LoVo (cell line): ENCODE measurements around the gene SUCLG2.

Experiments used
- DNase-seq: peaks from one replicate; pipeline ENCODE4 v3.0.0-alpha.2; 2016; ENCODE audit warnings: low spot score

Gene SUCLG2

GRCh38 chr3:67384016-67384415, 270.4 kb downstream of the SUCLG2 start:
- DNase-seq = no peak

DNA sequence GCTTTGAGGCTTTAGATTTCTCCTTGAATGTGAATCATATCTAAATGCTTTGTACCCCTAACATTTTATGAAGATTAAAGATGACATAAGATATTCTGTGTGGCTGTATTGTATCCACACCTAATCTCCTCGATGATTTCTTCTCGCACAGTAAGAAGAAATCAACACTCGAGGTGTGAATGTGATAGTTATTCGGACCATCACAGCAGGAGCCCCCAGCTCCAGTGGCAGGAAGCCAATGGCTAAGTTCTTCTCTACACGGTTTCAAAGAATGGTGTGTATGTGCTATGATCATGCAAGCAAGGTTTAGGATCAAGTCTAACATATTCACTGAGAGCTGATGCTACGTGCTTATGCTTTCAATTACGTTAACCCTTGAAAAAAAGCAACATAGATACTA, 271.0 kb downstream of the SUCLG2 start:
- DNase-seq = no peak

DNA sequence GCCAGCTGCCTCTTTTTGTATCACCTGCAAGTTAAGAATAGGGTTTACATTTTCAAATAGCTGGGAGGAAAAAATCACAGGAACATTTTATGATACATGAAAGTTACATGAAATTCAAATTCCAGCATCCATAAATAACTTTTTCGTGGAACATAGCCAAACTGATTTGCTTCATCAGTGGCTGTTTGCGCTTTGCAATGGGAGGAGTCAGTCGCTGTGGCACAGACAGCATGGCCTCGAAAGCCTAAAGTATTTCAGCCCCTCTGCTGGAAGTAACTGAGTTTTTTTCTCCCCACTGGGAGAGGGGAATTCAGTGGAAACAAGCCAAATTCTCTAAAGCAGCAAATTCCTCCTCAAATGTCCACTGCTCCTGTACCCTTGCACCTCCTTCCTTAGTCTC, 271.9 kb downstream of the SUCLG2 start:
- no peak for DNase-seq

DNA sequence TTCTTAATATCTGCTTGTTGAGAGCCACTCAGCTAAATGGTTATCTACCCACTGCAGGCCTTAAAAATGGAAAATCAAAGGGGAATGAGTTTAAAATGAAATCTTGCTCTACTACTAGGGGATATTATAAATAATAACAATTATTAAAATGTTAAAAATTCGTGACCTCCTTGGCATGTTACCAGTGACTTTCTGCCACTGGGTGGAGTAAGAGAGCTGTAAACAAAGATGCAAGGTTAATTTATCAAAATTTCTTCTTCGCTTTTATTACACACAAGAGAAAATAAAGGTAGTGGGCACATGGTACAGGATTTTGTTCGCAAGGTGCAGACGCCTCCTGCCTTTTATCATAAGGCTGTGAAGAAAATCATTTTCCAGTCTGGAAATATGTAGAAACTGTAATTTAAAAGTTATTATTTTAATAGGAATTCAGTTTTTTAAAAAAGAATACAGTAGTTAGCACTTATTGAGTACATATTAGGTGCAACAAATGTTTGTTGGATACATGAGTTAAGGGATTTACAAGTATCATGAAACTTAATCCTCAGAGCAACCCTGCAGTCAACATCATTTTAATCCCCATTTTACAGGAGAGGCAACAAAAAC, 272.6 kb downstream of the SUCLG2 start:
- DNase-seq = peak; percentile 5

DNA sequence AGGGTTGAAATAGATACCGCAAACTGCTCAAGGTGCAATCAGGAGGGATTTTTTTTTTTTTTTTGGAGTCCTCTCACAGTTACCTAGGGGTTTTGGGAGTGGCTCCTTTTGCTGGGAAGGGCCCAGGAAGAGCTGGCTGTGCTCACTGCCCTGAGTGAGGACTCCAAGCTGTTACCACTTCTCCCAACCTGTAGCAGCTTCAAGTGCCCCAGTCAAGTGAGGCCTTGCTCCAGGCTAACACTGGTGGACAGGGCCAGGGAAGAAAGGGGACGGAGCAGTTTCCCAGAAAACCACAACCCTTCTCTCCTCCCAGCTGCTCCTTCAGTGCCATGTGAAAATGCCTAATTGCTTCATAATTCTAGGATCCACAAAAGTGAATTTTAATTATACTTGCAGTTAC, 274.3 kb downstream of the SUCLG2 start:
- no peak for DNase-seq

DNA sequence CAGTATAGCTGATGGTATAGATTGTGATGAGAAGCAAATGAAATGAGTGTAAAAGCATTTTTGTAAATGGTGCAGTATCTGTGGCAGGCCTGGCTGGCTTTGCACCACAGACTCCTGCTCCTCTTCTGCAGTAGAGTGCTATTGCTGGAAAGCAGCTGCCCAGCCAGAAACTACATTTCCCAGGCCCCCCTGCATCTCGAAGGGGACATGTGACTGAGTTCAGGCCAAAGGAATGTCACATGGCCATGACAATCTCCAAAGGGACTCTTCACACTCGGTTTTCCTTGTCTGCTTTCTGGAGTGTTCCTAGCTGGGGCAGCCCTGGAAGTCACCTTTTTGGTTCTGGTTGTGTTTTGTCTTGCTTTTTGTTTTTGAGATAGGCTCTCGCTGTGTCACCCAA, 277.1 kb downstream of the SUCLG2 start:
- DNase-seq = no peak

DNA sequence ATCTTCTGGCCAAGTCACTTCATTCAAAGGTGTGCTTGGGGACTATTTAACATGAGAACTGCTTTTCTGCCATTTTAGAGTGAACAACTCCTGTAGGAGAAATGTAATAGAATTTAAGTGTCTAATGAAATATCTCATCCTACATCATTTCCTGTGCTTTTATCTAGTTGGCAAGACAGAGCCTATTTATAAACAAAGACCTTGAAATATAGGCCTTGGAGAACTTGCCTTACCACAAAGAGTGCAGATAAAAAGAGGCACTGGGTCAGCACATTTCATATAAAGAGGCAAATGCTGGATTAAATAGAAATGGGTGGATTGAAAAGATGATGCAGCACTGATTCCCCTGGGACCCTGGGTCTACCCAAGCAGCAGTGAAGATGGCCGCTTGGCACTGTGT, 278.0 kb downstream of the SUCLG2 start:
- no peak for DNase-seq

DNA sequence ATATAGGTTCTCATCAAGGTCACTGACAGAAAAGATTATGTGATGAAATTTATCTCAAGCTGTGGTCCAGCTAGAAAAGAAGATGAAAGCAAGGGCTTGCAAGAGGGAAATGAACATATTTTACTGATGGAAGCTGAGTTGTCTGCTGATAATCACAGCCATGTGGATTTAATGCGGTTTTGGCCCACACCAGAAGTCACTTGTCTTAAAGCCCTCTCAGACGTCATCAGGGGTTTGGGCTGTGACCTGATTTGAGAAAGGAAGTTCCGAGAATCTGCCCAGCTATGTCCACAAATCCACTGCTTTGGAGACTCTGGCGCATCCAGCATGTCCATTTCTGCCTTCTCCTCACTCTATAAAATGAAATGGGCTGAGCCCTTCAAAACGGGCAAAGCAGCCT, 278.4 kb downstream of the SUCLG2 start:
- no peak for DNase-seq

DNA sequence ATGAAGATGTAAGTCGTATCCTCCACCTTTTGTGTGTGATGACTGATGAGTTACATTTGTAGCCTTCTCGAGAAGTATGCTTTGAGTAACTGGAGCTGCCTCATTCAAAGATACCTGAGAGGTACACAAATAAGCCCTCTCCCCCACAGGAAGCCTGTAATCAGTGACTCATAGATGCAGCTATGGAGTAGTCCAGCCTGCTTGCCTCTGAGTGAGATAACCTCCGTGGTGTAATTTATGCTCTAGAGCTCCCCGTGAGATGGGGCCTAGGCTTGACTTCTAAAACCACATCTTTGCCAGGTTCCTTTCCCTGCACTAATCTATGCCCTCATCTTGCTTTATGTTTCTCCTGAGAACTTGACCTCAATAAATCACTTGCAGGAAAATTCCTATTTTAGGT, 291.7 kb downstream of the SUCLG2 start:
- DNase-seq = no peak

- no peak for DNase-seq
Observed at GRCh38 chr3:67361770-67362169, 292.6 kb downstream of the SUCLG2 start.

- no peak for DNase-seq
Observed at GRCh38 chr3:67361323-67361722, 293.1 kb downstream of the SUCLG2 start.

DNA sequence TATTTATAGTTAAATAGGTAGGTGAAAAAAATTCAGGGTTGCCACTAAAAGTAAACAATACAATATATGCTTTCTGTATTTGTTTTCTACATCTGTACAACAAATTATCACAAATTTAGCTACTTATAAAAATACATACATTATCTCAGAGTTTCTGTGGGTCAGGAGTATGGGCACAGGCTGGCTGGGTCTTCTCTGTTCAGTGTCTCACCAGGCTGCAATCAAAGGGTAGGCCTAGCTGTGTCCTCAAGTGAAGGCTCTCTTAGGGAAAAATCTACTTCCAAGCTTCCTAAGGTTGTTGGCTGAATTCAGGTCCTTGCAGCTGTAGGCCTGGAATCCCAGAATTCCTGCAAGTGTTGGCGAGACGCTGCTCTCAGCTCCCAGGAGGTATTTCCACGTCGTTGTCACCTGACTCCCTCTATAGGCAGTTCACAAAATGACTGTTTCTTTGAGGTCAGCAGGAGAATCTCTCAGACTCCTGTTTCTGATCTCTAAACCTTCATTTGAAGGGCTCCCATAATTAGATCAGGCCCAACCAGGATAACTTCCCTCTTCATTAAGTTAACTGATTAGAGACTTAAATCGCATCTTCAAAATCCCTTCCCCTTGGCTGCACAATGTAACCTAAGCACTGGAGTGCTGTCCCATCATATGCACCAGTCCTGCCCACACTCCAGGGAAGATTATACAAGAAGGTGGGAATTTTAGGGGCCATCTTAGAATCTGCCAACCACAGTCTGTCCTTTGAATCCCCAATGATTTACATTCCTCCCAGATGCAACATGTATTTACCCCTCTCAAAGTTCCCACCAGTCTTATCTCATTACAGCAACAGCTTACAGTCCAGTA, 296.6 kb downstream of the SUCLG2 start:
- DNase-seq = peak; percentile 11

DNA sequence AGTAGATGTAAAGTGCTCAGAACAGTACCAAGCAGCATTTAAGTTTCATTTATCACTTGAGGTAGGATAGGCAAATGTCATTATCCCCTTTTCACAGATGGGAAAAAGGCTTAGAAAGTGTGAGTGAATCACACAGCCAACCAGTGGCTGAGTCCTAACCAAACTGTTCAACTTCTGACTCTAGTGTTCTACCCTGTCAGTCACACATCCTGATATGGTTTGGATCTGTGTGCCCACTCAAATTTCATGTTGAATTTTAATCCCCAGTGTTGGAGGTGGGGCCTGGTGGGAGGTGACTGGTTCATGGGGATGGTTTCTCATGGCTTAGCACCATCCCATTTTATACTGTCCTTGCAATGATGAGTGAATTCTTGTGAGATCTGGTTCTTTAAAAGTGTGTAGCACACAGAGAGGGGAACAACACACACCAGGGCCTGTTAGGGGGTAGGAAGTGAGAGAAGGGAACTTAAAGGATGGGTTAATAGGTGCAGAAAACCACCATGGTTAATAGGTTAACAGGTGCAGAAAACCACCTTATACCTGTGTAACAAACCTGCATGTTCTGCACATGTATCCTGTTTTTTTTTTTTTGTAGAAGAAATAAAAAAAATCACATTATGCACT, 304.7 kb downstream of the SUCLG2 start:
- no peak for DNase-seq

DNA sequence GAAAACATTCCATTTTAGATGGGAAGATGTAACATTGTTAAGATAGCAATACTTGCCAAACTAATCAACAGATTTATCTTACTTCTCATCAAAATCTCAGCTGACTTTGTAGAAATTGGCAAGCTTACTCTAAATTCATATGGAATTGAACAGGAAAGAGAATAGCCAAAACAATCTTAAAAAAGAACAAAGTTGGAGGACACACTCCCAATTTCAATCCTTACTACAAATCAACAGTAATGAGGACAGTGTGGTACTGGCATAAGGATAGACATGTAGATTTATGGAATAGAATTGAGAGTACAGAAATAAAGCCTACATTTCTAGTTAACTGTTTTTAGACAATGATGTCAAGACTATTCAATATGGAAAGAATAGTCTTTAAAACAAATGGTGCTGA, 308.3 kb downstream of the SUCLG2 start:
- DNase-seq = no peak

- no peak for DNase-seq
Observed at GRCh38 chr3:67335813-67336212, 318.6 kb downstream of the SUCLG2 start.

DNA sequence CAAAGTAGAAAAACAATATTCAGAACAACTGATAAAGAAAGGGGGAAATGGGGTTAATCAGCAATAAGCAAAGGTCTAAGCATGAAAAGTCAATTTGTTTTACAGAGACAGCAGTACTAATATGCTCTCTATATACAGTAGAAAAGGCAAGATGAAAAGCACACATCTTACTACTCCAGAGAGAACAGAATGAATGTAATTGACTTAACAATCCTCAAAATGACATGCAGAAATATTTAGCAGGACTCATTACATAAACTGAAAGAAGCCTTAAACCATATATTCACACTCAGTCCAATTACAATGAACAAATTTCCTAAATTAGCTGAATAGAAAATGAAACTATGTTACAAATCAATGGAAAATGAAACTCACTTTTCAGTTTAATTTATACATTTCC, 319.8 kb downstream of the SUCLG2 start:
- DNase-seq = no peak

DNA sequence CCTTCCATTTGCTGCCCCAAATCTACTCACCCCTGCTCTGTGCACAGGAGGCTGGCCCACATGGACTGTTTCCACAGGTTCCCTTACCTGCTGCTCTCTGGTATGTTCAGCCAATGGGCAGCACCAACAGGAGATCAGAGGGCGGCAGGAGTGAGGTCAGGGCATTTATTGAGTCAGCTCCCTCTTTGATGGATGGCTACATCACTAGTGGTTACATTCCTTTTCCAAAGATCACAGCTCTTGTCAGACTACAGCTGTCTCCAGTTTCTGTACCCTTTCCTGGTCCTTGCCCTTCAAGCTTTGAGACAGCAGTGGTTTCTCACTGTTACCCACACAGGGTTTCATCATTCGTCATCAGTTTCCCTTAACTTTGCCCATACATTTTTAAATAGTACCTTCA, 325.1 kb downstream of the SUCLG2 start:
- DNase-seq = no peak

- DNase-seq = no peak
Observed at GRCh38 chr3:67327582-67327981, 326.8 kb downstream of the SUCLG2 start.

GRCh38 chr3:67325231-67325630, 329.2 kb downstream of the SUCLG2 start:
- DNase-seq = no peak
